H9 (cell line): ENCODE measurements around the gene SLX4IP. TPM values are rescaled to one million over a fixed set of nuclear protein-coding genes. Genes with fewer than 3 reads are reported as not detected.

Experiments used
- DNase-seq: peaks from one replicate; pipeline ENCODE4 v3.0.0-alpha.2; 2017
- H2AFZ ChIP-seq: one replicate; pipeline ENCODE4 v1.6.1; 2013; ENCODE audit warnings: mild to moderate bottlenecking, low read length, control low read depth, moderate library complexity
- H2AK5ac ChIP-seq: 2 replicates; pipeline ENCODE4 v1.6.1; 2013; ENCODE audit warnings: low read length, control low read depth, mixed read lengths; ENCODE audit not compliant: insufficient read length
- H2BK120ac ChIP-seq: one replicate; pipeline ENCODE4 v1.6.1; 2013; ENCODE audit warnings: low read depth, mild to moderate bottlenecking, low read length, control low read depth, inconsistent platforms; ENCODE audit not compliant: poor library complexity, severe bottlenecking
- H2BK12ac ChIP-seq: 2 replicates; pipeline ENCODE4 v1.6.1; 2013; ENCODE audit warnings: low read length, control low read depth, mixed read lengths, low read depth; ENCODE audit not compliant: insufficient read length
- H2BK15ac ChIP-seq: 2 replicates; pipeline ENCODE4 v1.6.1; 2013; ENCODE audit warnings: low read depth, low read length, control low read depth
- H2BK20ac ChIP-seq: one replicate; pipeline ENCODE4 v1.6.1; 2013; ENCODE audit warnings: low read depth, mild to moderate bottlenecking, low read length, control low read depth, inconsistent platforms; ENCODE audit not compliant: poor library complexity, severe bottlenecking
- H2BK5ac ChIP-seq: 2 replicates; pipeline ENCODE4 v1.6.1; 2013; ENCODE audit warnings: low read length, control low read depth, mixed read lengths; ENCODE audit not compliant: insufficient read length
- H3K14ac ChIP-seq: 2 replicates; pipeline ENCODE4 v1.6.1; 2013; ENCODE audit warnings: low read length, control low read depth; ENCODE audit not compliant: insufficient read depth
- H3K18ac ChIP-seq: 2 replicates; pipeline ENCODE4 v1.6.1; 2013; ENCODE audit warnings: low read depth, mild to moderate bottlenecking, mixed read lengths, low read length, control low read depth; ENCODE audit not compliant: insufficient read length
- H3K23ac ChIP-seq: 2 replicates; pipeline ENCODE4 v1.6.1; 2013; ENCODE audit warnings: low read length, control low read depth, mixed read lengths, low read depth; ENCODE audit not compliant: insufficient read length
- H3K23me2 ChIP-seq: 2 replicates; pipeline ENCODE4 v1.6.1; 2013; ENCODE audit warnings: low read depth, mild to moderate bottlenecking, mixed read lengths, low read length, control low read depth; ENCODE audit not compliant: insufficient read length, poor library complexity, severe bottlenecking
- H3K27ac ChIP-seq: 2 replicates; pipeline ENCODE4 v1.5.1; 2013; ENCODE audit warnings: low read length, control low read depth, mixed read lengths, low read depth; ENCODE audit not compliant: insufficient read length
- H3K27me3 ChIP-seq: 2 replicates; pipeline ENCODE4 v1.6.1; 2013; ENCODE audit warnings: low read length, control low read depth, inconsistent platforms; ENCODE audit not compliant: insufficient read depth
- H3K4ac ChIP-seq: 2 replicates; pipeline ENCODE4 v1.6.1; 2013; ENCODE audit warnings: low read depth, mild to moderate bottlenecking, control low read depth, inconsistent platforms, low read length, moderate library complexity
- H3K4me1 ChIP-seq: 2 replicates; pipeline ENCODE4 v1.6.1; 2013; ENCODE audit warnings: low read length, control low read depth, inconsistent platforms; ENCODE audit not compliant: insufficient read depth
- H3K4me2 ChIP-seq: 2 replicates; pipeline ENCODE4 v1.6.1; 2013; ENCODE audit warnings: low read length, control low read depth, mixed read lengths; ENCODE audit not compliant: insufficient read length, insufficient read depth
- H3K56ac ChIP-seq: 2 replicates; pipeline ENCODE4 v1.6.1; 2013; ENCODE audit warnings: low read depth, mild to moderate bottlenecking, mixed read lengths, low read length, control low read depth; ENCODE audit not compliant: insufficient read length
- H3K79me1 ChIP-seq: 2 replicates; pipeline ENCODE4 v1.6.1; 2013; ENCODE audit warnings: low read depth, mild to moderate bottlenecking, moderate library complexity, low read length, control low read depth, inconsistent platforms; ENCODE audit not compliant: insufficient read depth, poor library complexity, severe bottlenecking
- H3K79me2 ChIP-seq: 2 replicates; pipeline ENCODE4 v1.6.1; 2013; ENCODE audit warnings: low read length, control low read depth, inconsistent platforms; ENCODE audit not compliant: insufficient read depth
- H3K9ac ChIP-seq: 2 replicates; pipeline ENCODE4 v1.6.1; 2013; ENCODE audit warnings: low read length, control low read depth, mixed read lengths; ENCODE audit not compliant: insufficient read length; ENCODE audit errors: extremely low read depth
- H3K9me3 ChIP-seq: one replicate; pipeline ENCODE4 v1.6.1; 2013; ENCODE audit warnings: low read depth, low read length, inconsistent platforms; ENCODE audit not compliant: control insufficient read depth
- H3T11ph ChIP-seq: one replicate; pipeline ENCODE4 v1.6.1; 2013; ENCODE audit warnings: mild to moderate bottlenecking, low read length, control low read depth, inconsistent platforms
- H4K20me1 ChIP-seq: one replicate; pipeline ENCODE4 v1.6.1; 2013; ENCODE audit not compliant: control insufficient read depth, insufficient read length, insufficient read depth
- H4K5ac ChIP-seq: 2 replicates; pipeline ENCODE4 v1.6.1; 2013; ENCODE audit warnings: low read depth, mild to moderate bottlenecking, mixed read lengths, low read length, control low read depth; ENCODE audit not compliant: insufficient read length
- H4K8ac ChIP-seq: replicated peaks from 2 replicates; pipeline ENCODE4 v1.6.1; 2013; ENCODE audit warnings: low read length, control low read depth, mixed read lengths, low read depth; ENCODE audit not compliant: insufficient read length
- H4K91ac ChIP-seq: 2 replicates; pipeline ENCODE4 v1.6.1; 2013; ENCODE audit warnings: low read depth, mild to moderate bottlenecking, moderate library complexity, mixed read lengths, low read length, control low read depth; ENCODE audit not compliant: insufficient read length
- H3K27ac Mint-ChIP-seq, 3 experiments: 2 replicates in 2 of 3; 3 replicates in 1 of 3; pipeline ENCODE4 v1.8.0; 2020 to 2021; ENCODE audit warnings: mixed read lengths in 3 of 3, mild to moderate bottlenecking in 1 of 3, moderate library complexity in 1 of 3
- H3K27me3 Mint-ChIP-seq: 2 replicates; pipeline ENCODE4 v1.8.0; 2021; ENCODE audit warnings: low read depth, mild to moderate bottlenecking, moderate library complexity, mixed read lengths
- H3K36me3 Mint-ChIP-seq, 3 experiments: 2 replicates in 2 of 3; 3 replicates in 1 of 3; pipeline ENCODE4 v1.8.0; 2020 to 2021; ENCODE audit warnings: low read depth in 3 of 3, mixed read lengths in 3 of 3; ENCODE audit not compliant: insufficient read depth in 1 of 3
- H3K4me1 Mint-ChIP-seq, 2 experiments: 2 replicates each; pipeline ENCODE4 v1.8.0; 2020; ENCODE audit warnings: mixed read lengths in 2 of 2
- H3K4me3 Mint-ChIP-seq, 2 experiments: 2 replicates in 1 of 2; 3 replicates in 1 of 2; pipeline ENCODE4 v1.8.0; 2020 to 2021; ENCODE audit warnings: mild to moderate bottlenecking in 2 of 2, mixed read lengths in 2 of 2, moderate library complexity in 1 of 2
- H3K9me3 Mint-ChIP-seq, 2 experiments: 2 replicates in 1 of 2; 3 replicates in 1 of 2; pipeline ENCODE4 v1.8.0; 2020; ENCODE audit warnings: mild to moderate bottlenecking in 2 of 2, mixed read lengths in 2 of 2, moderate library complexity in 1 of 2
- WGBS: extraction: QIAGEN DNeasy Blood & Tissue Kit; methylation state at CpG from one replicate; pipeline ENCODE4 v1.1.7; 2013; ENCODE audit warnings: missing lambda C conversion rate, low lambda C conversion rate, mixed read lengths; ENCODE audit not compliant: insufficient read length; ENCODE audit errors: extremely low coverage; 5-methylcytosine and 5-hydroxymethylcytosine counted together
- total RNA-seq: library from RNA; stranded (reverse); gene quantifications from 2 replicates; pipeline ENCODE4 v1.2.1, GENCODE V29; 2021
- TF ChIP-seq, protein P1 (sequence below): fragments of 200-600 bp; sonication (generic); conservative IDR thresholded peaks from 3 replicates; pipeline ENCODE4 v1.8.0; 2021; ENCODE audit warnings: antibody characterized with exemption, mild to moderate bottlenecking

SLX4IP gene
- total RNA-seq, 1 experiment from 2014 or later, result 7.9 TPM

DNA sequence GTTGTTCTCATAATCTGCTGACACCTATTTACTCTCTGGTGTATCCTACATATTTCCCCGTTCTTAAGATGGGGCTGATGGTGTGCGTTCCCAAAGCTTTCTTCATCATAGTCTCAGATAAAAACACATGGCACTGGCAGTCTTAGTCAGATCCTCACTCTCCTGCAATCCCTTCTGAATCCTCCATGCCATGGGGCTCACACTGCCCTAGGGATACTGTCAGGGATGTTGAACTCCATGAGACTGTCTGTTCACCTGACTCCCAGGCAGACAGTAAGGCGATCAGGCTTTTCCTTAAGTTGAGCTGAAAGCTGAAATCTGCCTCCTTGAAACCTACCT is 76.0 kb downstream of the SLX4IP start:
- H3K14ac ChIP-seq, result no peak overlapping the region
- H3K56ac ChIP-seq, result no peak overlapping the region
- TF ChIP-seq, protein P1, sequence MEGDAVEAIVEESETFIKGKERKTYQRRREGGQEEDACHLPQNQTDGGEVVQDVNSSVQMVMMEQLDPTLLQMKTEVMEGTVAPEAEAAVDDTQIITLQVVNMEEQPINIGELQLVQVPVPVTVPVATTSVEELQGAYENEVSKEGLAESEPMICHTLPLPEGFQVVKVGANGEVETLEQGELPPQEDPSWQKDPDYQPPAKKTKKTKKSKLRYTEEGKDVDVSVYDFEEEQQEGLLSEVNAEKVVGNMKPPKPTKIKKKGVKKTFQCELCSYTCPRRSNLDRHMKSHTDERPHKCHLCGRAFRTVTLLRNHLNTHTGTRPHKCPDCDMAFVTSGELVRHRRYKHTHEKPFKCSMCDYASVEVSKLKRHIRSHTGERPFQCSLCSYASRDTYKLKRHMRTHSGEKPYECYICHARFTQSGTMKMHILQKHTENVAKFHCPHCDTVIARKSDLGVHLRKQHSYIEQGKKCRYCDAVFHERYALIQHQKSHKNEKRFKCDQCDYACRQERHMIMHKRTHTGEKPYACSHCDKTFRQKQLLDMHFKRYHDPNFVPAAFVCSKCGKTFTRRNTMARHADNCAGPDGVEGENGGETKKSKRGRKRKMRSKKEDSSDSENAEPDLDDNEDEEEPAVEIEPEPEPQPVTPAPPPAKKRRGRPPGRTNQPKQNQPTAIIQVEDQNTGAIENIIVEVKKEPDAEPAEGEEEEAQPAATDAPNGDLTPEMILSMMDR, result no peak
- H2AFZ ChIP-seq, result no peak overlapping the region
- H3K4me1 ChIP-seq, result peaks cover 9% of the 10 kb centered on the region
- no peak overlapping the region for H2AK5ac ChIP-seq
- H4K8ac ChIP-seq, result no peak overlapping the region
- Mint-ChIP-seq H3K9me3 (no peaks in the 10 kb centered on the region), H3K36me3 (peaks cover 0 to 4% (median 2%) of the 10 kb centered on the region in 3 experiments; a peak in 2 of 7 replicates), H3K4me1 (peaks cover 21 to 39% of the 10 kb centered on the region in 2 experiments), H3K4me3 (no peak overlapping the region), H3K27ac (peak overlapping the region in 2 of 3 experiments; percentile 93 to 96; a peak in 4 of 7 replicates), H3K27me3 (no peaks in the 10 kb centered on the region)
- no peak overlapping the region for H4K91ac ChIP-seq
- H3T11ph ChIP-seq, result no peak overlapping the region
- H2BK12ac ChIP-seq, result peak overlapping the region; percentile 50
- H3K9ac ChIP-seq, result no peak overlapping the region
- H3K4ac ChIP-seq, result no peak overlapping the region
- H3K79me1 ChIP-seq, result no peaks in the 10 kb centered on the region
- no peaks in the 10 kb centered on the region for H3K9me3 ChIP-seq
- H3K27me3 ChIP-seq, result no peaks in the 10 kb centered on the region
- H4K20me1 ChIP-seq, result no peaks in the 10 kb centered on the region
- H3K4me2 ChIP-seq, result no peak overlapping the region
- H3K79me2 ChIP-seq, result no peaks in the 10 kb centered on the region
- no peak overlapping the region for H2BK15ac ChIP-seq
- no CpG with 5 or more reads among the region's 3 CpGs for WGBS
- no peak overlapping the region for H3K27ac ChIP-seq
- H3K18ac ChIP-seq, result no peak overlapping the region
- H2BK120ac ChIP-seq, result no peak overlapping the region
- no peak overlapping the region for H2BK5ac ChIP-seq
- H3K23ac ChIP-seq, result no peak overlapping the region
- H3K23me2 ChIP-seq, result no peaks in the 10 kb centered on the region
- H4K5ac ChIP-seq, result no peak overlapping the region
- no peak for DNase-seq
- H2BK20ac ChIP-seq, result no peak overlapping the region
